ENCODE measurements around the gene PTRH2. TPM values are rescaled to one million over a fixed set of nuclear protein-coding genes. Genes with fewer than 3 reads are reported as not detected.

PTRH2 gene
- total RNA-seq, 1 donor from 2014 or later, result 10.9 TPM

- H3K27me3 ChIP-seq (ENCODE audit: low read depth), result no peaks in the 10 kb centered on the region
- TF ChIP-seq CTCF (IDR thresholded peaks at IDR 0.05; ENCODE audit: borderline replicate concordance), result no peak
- H3K27ac ChIP-seq (replicated peaks), result no peak overlapping the region
- DNase-seq, result no peak
- intact Hi-C loops (cut with micrococcal nuclease), result no loop called here
- H3K36me3 ChIP-seq, result no peaks in the 10 kb centered on the region
- no peak overlapping the region for H3K4me3 ChIP-seq
- H3K9me3 ChIP-seq (replicated peaks), result no peaks in the 10 kb centered on the region
- peaks cover 36% of the 10 kb centered on the region for H3K4me1 ChIP-seq
Measured at GRCh38 chr17:59722623-59723022, 15.4 kb upstream of the PTRH2 start.

GRCh38 chr17:59719526-59719925, 12.3 kb upstream of the PTRH2 start:
- no peak overlapping the region for H3K4me3 ChIP-seq
- no peak for DNase-seq
- no peak overlapping the region for H3K27ac ChIP-seq (replicated peaks)
- intact Hi-C loops (cut with micrococcal nuclease), result no loop called here
- TF ChIP-seq CTCF (IDR thresholded peaks at IDR 0.05; ENCODE audit: borderline replicate concordance), result no peak
- no peaks in the 10 kb centered on the region for H3K27me3 ChIP-seq (ENCODE audit: low read depth)
- H3K9me3 ChIP-seq (replicated peaks), result no peaks in the 10 kb centered on the region
- peaks cover 41% of the 10 kb centered on the region for H3K4me1 ChIP-seq
- no peaks in the 10 kb centered on the region for H3K36me3 ChIP-seq

- Histone ChIP-seq H3K36me3 (no peaks in the 10 kb centered on the region), H3K4me1 (peaks cover 43% of the 10 kb centered on the region), H3K27me3 (ENCODE audit: low read depth) (no peaks in the 10 kb centered on the region), H3K27ac (replicated peaks) (peak overlapping the region; percentile 78), H3K4me3 (peak overlapping the region; percentile 37), H3K9me3 (replicated peaks) (no peaks in the 10 kb centered on the region)
- DNase-seq, result no peak
- TF ChIP-seq CTCF (IDR thresholded peaks at IDR 0.05; ENCODE audit: borderline replicate concordance), result no peak
- intact Hi-C loops (cut with micrococcal nuclease), result no loop called here
Measured at GRCh38 chr17:59716427-59716826, 9.2 kb upstream of the PTRH2 start.

DNA sequence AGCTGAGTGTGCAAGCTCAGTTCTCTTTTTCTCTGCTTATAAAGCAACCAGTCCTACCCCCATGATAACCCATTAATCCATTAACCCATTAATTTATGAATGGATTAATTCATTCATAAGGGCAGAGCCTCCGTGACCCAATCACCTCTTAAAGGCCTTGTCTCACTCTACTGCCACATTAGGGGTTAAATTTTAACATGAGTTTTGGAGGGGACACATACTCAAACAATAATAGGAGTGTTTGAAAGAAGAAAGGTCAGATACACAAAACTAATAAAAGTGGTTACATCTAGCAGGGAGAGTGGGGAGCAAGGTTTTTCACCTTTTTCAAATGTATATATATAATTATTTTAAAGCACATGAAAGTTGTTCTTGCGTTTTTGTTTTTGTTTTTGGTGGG, 7.0 kb upstream of the PTRH2 start:
- H3K36me3 ChIP-seq, result no peaks in the 10 kb centered on the region
- H3K4me1 ChIP-seq, result peaks cover 54% of the 10 kb centered on the region
- no peaks in the 10 kb centered on the region for H3K9me3 ChIP-seq (replicated peaks)
- no peak overlapping the region for H3K4me3 ChIP-seq
- no peak overlapping the region for H3K27ac ChIP-seq (replicated peaks)
- DNase-seq, result no peak
- intact Hi-C loops (cut with micrococcal nuclease), result no loop called here
- no peak for TF ChIP-seq CTCF (IDR thresholded peaks at IDR 0.05; ENCODE audit: borderline replicate concordance)
- H3K27me3 ChIP-seq (ENCODE audit: low read depth), result no peaks in the 10 kb centered on the region

- no peak for TF ChIP-seq CTCF (IDR thresholded peaks at IDR 0.05; ENCODE audit: borderline replicate concordance)
Measured at GRCh38 chr17:59712862-59713261, 5.6 kb upstream of the PTRH2 start.

GRCh38 chr17:59711936-59712335, 4.7 kb upstream of the PTRH2 start:
- no peak for DNase-seq
- no peaks in the 10 kb centered on the region for H3K27me3 ChIP-seq (ENCODE audit: low read depth)
- TF ChIP-seq CTCF (IDR thresholded peaks at IDR 0.05; ENCODE audit: borderline replicate concordance), result no peak
- no peak overlapping the region for H3K27ac ChIP-seq (replicated peaks)
- intact Hi-C loops (cut with micrococcal nuclease), result no loop called here
- H3K4me3 ChIP-seq, result no peak overlapping the region
- no peaks in the 10 kb centered on the region for H3K36me3 ChIP-seq
- peaks cover 68% of the 10 kb centered on the region for H3K4me1 ChIP-seq
- H3K9me3 ChIP-seq (replicated peaks), result no peaks in the 10 kb centered on the region

More at GRCh38 chr17:59712862-59713261, 5.6 kb upstream of the PTRH2 start:
- Histone ChIP-seq H3K27me3 (ENCODE audit: low read depth) (no peaks in the 10 kb centered on the region), H3K4me1 (peaks cover 68% of the 10 kb centered on the region), H3K9me3 (replicated peaks) (no peaks in the 10 kb centered on the region), H3K4me3 (no peak overlapping the region), H3K36me3 (no peaks in the 10 kb centered on the region), H3K27ac (replicated peaks) (no peak overlapping the region)
- intact Hi-C loops (cut with micrococcal nuclease), result no loop called here
- DNase-seq, result no peak

Data from left ventricle myocardium inferior (tissue), 1 donor.